HG03469 (cell line): Measurements from ENCODE around the gene SLC16A9.
"Not testable (repeated sequence)": the region's sequence is repeated elsewhere in the genome, so short reads cannot be mapped to it uniquely, and the experiment has no call there.

Source experiments
- ATAC-seq: cut with Tn5 transposase; IDR thresholded peaks from one replicate; pipeline ENCODE4 v1.9.1; 2021; ENCODE audit warnings: mild to moderate bottlenecking, moderate library complexity, moderate number of reproducible peaks; ENCODE audit not compliant: unreplicated experiment

Gene SLC16A9

GRCh38 chr10:59709395-59710125 is at the start of gene SLC16A9:
TSS of gene SLC16A9 (minus strand) at chr10:59709850. CDS start at chr10:59684291, 25,559 bp downstream.
- ATAC-seq, result peak; percentile 80

DNA sequence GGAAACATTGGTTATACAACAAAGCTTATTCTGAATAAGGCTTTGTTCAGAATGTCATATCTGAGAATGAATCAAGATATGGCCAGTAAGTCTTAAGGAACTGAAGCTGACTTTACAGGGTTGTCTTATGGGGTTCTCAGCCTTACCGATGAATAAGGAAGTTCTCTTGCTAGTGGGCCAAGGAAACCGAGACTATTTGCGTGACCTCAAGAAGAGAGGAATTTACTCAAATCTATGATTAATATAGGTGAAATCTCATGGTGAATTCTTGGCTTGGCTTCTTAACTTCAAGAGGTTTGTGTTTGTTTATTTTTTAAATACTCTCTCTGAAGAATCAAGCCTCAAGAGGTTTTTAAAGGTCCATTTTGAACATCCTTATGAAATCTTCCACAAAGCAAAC is 48.3 kb upstream of the SLC16A9 start:
- no peak for ATAC-seq

DNA sequence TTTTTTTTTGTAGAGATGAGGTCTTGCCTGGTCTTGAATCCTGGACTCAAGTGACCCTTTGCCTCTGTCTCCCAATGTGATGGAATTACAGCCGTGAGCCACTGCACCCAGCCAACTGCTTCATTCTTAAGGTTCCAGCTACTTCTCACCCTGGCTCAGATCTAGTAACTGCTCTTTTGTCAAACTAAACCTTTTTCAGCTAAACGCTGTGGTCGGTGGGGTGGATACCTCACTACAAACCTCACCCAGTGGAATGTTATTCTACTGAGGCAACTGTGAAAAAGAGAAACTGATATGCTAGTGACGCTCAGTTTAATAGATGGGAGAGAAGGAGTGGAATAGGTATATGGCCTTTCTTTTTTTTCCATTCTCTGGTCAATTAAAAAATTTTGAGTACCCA is 45.3 kb upstream of the SLC16A9 start:
- ATAC-seq, result no peak

DNA sequence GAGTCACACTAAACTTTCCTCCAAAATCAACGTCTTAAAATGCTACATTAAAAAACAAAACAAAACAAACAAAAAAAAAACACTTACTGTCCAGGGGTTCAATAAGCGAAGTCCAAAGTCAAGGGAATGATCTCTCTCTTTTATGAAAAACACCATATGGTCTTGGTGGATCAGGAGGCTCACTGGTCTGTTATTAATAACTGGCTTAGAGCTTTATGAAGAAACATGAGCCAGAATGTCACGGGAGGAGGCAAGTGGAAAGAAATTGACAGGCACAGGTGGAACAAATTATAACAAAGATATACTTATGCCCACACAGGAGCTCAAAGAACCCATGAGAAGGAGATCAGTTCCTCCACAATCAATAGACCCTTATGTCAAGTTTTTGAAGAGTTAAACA is 43.6 kb upstream of the SLC16A9 start, which contains the start of gene MRLN:
MRLN (minus strand) TSS at position 189 of the 400 bp plus-strand sequence.
- ATAC-seq, result no peak

GRCh38 chr10:59752278-59752940 is 42.8 kb upstream of the SLC16A9 start:
- ATAC-seq, result no peak

- no peak for ATAC-seq
Measured at GRCh38 chr10:59750155-59750945, 40.7 kb upstream of the SLC16A9 start.

- ATAC-seq, result peak; percentile 65
Measured at GRCh38 chr10:59748834-59749233, 39.2 kb upstream of the SLC16A9 start.

- no peak for ATAC-seq
Measured at GRCh38 chr10:59745163-59745650, 35.6 kb upstream of the SLC16A9 start.

DNA sequence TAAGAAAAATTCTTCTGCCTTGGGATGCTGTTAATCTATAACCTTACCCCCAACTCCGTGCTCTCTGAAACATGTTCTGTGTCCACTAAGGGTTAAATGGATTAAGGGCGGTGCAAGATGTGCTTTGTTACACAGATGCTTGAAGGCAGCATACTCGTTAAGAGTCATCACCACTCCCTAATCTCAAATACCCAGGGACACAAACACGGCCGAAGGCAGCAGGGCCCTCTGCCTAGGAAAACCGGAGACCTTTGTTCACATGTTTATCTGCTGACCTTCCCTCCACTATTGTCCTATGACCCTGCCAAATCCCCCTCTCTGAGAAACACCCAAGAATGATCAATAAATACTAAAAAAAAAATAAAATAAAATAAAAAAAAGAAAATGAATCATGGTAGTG is 35.1 kb upstream of the SLC16A9 start:
- ATAC-seq, result not testable (repeated sequence)

DNA sequence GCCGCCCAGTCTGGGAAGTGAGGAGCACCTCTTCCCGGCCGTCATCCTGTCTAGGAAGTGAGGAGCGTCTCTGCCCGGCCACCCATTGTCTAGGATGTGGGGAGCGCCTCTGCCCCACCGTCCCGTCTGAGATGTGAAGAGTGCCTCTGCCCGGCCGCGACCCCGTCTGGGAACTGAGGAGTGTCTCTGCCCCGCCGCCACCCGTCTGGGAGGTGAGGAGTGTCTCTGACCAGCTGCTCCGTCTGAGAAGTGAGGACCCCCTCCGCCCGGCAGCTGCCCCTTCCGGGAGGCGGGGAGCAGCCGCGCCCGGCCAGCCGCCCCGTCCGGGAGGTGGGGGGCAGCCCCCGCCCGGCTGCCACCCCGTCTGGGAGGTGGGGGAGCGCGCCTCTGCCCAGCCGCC is 34.5 kb upstream of the SLC16A9 start:
- ATAC-seq, result not testable (repeated sequence)

DNA sequence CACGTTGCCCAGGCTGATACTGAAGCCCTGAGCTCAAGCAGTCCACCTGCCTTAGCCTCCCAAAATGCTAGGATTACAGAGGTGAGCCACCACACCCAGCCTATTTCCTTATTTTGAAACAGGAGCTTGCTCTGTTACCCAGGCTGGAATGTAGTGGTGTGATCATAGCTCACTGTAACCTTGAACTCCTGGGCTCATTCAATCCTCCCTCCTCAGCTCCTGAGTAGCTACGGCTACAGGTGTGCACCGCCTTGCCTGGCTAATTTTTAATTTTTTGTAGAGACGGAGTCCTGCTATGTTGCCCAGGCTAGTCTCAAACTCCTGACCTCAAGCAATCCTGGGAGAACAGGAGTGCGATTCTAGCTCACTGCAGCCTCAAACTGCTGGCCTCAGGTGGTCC is 31.9 kb upstream of the SLC16A9 start:
- ATAC-seq, result no peak

DNA sequence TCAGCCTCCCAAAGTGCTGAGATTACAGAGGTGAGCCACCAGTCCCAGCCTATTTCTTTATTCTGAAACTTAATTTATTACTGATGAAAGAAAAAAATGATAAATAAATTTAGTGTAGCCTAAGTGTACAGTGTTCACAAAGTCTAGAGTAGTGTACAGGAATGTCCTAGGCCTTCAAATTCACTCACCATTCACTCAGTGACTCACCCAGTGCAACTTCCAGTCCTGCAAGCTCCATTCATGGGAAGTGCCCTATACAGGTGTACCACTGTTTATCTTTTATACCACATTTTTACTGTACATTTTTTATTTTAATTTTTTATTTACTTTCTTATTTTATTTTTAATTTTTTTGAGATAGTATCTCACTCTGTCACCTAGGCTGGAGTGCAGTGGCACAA is 31.4 kb upstream of the SLC16A9 start:
- ATAC-seq, result no peak

DNA sequence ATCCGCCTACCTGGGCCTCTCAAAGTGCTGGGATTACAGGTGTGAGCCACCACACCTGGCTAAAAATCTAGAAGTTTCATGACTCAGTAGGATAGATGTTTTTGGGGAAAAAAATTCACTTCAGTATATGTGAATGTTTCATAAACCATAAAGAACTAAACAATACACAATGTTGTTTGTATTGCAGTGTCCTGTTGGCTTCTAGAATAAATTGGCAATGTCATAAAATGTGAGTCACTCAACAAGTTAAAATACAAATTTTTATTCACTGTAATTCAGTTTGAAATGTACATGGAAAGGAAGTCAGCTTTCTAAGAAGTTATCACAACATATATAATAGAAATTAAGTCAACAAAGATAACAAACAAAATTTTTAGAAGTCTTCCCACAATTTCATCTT is 27.1 kb upstream of the SLC16A9 start:
- ATAC-seq, result no peak

DNA sequence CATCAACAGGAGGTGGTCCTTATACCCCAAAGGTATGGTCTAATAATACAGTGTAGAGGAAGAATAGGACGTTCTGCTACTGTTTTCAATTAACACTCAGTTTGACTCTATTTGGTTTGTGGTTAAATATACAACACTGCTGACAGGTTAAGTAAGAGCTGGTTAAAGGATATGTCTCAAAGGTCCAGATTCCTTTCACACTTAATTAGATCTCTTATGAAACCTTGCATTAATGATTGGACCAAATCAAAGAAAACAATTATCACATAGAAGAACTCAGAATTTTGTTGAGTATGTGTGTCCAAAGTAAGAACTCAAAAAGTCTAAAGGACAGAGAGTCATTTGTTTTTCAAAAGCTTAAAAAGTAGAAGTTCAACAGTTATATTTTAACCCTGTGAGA is 25.6 kb upstream of the SLC16A9 start:
- ATAC-seq, result no peak

DNA sequence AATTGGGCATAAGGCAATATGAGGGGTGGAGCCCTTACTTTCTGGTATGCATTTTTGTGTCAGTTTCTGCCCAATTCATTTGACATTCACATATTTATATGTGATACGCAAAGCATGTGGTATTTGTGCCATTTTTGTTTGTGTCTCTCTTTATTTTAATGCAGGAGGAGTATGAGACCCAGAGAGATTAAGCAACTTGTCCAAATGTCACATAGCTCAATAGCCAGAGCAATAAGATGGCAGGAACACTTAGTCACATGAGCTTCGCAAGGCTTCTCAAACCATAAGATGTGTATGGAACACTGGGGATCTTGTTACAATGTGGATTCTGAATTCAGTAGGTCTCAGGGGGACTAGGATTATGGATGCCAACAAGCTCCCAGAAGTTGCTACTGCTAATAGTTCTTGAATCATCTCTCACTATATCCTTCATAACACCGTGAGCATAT is 24.4 kb upstream of the SLC16A9 start:
- ATAC-seq, result no peak

- not testable (repeated sequence) for ATAC-seq
Measured at GRCh38 chr10:59733321-59734013, 23.8 kb upstream of the SLC16A9 start.

- ATAC-seq, result not testable (repeated sequence)
Measured at GRCh38 chr10:59732849-59733248, 23.2 kb upstream of the SLC16A9 start.

- ATAC-seq, result not testable (repeated sequence)
Measured at GRCh38 chr10:59729167-59729566, 19.5 kb upstream of the SLC16A9 start.

GRCh38 chr10:59724098-59724938 is 14.7 kb upstream of the SLC16A9 start:
- ATAC-seq, result no peak

GRCh38 chr10:59720377-59720776 is 10.7 kb upstream of the SLC16A9 start:
- ATAC-seq, result no peak
